ENCODE measurements around the gene MYBPC2.
"Not testable (repeated sequence)": the region's sequence is repeated elsewhere in the genome, so short reads cannot be mapped to it uniquely, and the experiment has no call there.

MYBPC2 gene

GRCh38 chr19:50465000-50465399, 32.3 kb downstream of the MYBPC2 start:
- in situ Hi-C loops (cut with HindIII; ENCODE audit: low sequenced_read_pairs): no loop called here
- TF ChIP-seq CTCF (IDR thresholded peaks at IDR 0.05; ENCODE audit: low read depth, low read length): no peak
- no peak for DNase-seq (ENCODE audit: low read depth, low spot score)
- no peak overlapping the region for H3K4me3 ChIP-seq (ENCODE audit: low read depth, low read length)

DNA sequence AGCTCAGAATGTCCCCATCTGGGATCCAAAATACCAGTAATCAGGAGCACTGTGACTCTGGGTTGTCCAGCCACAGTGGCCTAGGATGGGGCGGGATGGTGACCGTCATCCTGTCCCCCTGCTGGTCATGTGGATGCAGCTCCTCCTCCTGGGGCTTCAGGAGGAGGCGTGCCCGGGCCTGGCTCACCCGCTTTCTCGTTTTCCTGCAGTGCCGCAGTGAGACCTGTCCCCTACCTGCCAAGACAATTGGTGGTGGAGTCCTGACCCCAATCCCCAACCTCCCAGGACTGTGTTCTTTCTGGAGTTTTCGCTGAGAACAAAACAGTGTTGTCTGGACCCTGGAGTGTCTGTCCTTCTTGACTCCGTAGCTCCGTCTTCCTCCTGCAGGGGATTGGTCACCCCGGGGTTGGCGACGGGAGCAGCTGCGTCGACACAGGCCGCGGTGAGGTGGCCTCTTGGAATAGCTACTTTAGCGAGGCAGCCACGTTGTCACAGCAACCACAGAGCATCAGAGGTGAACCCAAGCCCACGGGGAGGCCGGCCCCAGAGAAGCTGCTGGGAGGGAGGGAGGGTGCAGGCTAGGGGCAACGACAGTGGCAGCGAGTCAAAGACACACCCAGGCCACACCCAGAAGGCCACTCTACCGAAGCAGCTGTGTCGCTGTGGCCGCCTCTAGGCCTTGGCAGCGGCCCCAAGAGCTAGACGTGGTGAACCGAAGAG, 33.5 kb downstream of the MYBPC2 start:
- TF ChIP-seq CTCF (IDR thresholded peaks at IDR 0.05; ENCODE audit: low read depth, low read length): peak; percentile 42
- in situ Hi-C loops (cut with HindIII; ENCODE audit: low sequenced_read_pairs): no loop called here
- DNase-seq (ENCODE audit: low read depth, low spot score): no peak
- H3K4me3 ChIP-seq (ENCODE audit: low read depth, low read length): no peak overlapping the region

DNA sequence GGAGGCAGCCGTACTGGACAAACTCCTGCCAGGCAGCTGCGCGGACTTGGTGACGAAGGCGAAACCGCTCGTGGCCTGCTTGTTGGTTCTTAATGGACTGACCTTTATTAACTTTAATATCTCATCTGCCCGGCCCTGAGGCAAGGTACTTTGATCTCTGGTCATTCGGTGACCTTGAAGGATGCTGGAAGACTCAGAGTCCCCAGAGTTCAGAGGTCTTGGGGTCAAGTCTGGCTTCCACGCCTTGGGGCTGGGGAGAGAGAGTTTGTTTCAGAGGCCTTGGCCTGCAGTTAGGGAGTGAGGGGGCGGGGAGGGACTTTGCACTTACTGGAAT, 34.0 kb downstream of the MYBPC2 start:
- TF ChIP-seq CTCF (IDR thresholded peaks at IDR 0.05; ENCODE audit: low read depth, low read length): no peak

GRCh38 chr19:50467566-50467965, 34.9 kb downstream of the MYBPC2 start:
- TF ChIP-seq CTCF (IDR thresholded peaks at IDR 0.05; ENCODE audit: low read depth, low read length): no peak
- no peak overlapping the region for H3K4me3 ChIP-seq (ENCODE audit: low read depth, low read length)
- in situ Hi-C loops (cut with HindIII; ENCODE audit: low sequenced_read_pairs): no loop called here
- DNase-seq (ENCODE audit: low read depth, low spot score): no peak

More for the DNA sequence above, 34.0 kb downstream of the MYBPC2 start:
- DNase-seq (ENCODE audit: low read depth, low spot score): no peak
- H3K4me3 ChIP-seq (ENCODE audit: low read depth, low read length): no peak overlapping the region
- in situ Hi-C loops (cut with HindIII; ENCODE audit: low sequenced_read_pairs): no loop called here

DNA sequence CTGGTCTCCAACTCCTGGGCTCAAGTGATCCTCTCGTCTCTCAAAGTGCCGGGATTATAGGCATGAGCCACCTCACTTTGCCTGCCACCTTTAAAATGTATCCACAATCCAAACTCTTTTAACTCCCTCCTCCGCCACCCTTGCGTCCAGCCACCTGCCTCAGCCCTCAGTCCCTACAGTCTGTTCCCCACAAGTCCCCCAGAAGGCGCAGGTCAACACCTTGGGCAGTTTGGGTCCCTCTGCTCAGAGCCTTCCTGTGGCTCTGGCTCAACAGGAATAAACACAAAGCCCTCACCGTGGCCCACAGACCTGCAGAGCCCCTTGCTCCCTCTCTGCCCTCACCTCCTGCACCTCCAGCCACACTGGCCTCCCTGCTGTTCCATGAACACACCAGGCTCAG, 36.1 kb downstream of the MYBPC2 start:
- in situ Hi-C loops (cut with HindIII; ENCODE audit: low sequenced_read_pairs): no loop called here
- TF ChIP-seq CTCF (IDR thresholded peaks at IDR 0.05; ENCODE audit: low read depth, low read length): no peak
- DNase-seq (ENCODE audit: low read depth, low spot score): no peak
- no peak overlapping the region for H3K4me3 ChIP-seq (ENCODE audit: low read depth, low read length)

- in situ Hi-C loops (cut with HindIII; ENCODE audit: low sequenced_read_pairs); DNase-seq (ENCODE audit: low read depth, low spot score); H3K4me3 ChIP-seq (ENCODE audit: low read depth, low read length): not testable (repeated sequence)
Observed at GRCh38 chr19:50473336-50473735, 40.6 kb downstream of the MYBPC2 start.

- no peak for DNase-seq (ENCODE audit: low read depth, low spot score)
- no peak for TF ChIP-seq CTCF (IDR thresholded peaks at IDR 0.05; ENCODE audit: low read depth, low read length)
- in situ Hi-C loops (cut with HindIII; ENCODE audit: low sequenced_read_pairs): no loop called here
- H3K4me3 ChIP-seq (ENCODE audit: low read depth, low read length): no peak overlapping the region
Observed at GRCh38 chr19:50475101-50475568, 42.4 kb downstream of the MYBPC2 start.
